ENCODE measurements around the gene SLC39A11. TPM values are rescaled to one million over a fixed set of nuclear protein-coding genes. Genes with fewer than 3 reads are reported as not detected.
"Not testable (repeated sequence)": the region's sequence is repeated elsewhere in the genome, so short reads cannot be mapped to it uniquely, and the experiment has no call there.

SLC39A11 gene
- total RNA-seq, 1 experiment from 2014 or later, result 57.1 TPM

DNA sequence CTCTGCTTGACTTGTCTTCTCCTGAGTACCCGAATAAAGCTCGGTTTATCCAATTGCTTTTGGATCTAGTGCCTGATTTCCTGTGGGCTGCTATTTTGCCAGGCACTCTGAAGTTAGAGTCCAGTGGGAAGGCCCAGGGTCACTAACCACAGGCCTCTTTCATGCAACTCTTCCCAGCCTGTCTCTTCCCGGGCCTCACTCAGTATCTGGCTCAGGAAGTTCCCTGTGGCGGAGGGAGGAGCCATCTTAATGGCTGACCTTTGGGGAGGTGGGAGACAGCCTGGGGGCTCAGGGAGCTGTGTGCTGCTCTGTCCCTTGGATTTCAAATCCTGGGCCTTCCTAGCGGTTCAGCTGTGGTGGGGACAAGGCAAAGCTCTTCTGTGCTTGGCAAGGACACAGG, 328.5 kb downstream of the SLC39A11 start:
- ChIA-PET POLR2A (ENCODE audit: unreplicated experiment) (no interaction called here), CTCF (no interaction called here)
- no peaks in the 10 kb centered on the region for H3F3A ChIP-seq (ENCODE audit: insufficient read depth, low read depth)
- no peak overlapping the region for H3K27ac ChIP-seq
- no peak overlapping the region for H2AFZ ChIP-seq
- BruUV-seq (replicated peaks), result no TSS peak
- H3K36me3 ChIP-seq (ENCODE audit: low read depth), result no peaks in the 10 kb centered on the region
- TF ChIP-seq, protein P1, sequence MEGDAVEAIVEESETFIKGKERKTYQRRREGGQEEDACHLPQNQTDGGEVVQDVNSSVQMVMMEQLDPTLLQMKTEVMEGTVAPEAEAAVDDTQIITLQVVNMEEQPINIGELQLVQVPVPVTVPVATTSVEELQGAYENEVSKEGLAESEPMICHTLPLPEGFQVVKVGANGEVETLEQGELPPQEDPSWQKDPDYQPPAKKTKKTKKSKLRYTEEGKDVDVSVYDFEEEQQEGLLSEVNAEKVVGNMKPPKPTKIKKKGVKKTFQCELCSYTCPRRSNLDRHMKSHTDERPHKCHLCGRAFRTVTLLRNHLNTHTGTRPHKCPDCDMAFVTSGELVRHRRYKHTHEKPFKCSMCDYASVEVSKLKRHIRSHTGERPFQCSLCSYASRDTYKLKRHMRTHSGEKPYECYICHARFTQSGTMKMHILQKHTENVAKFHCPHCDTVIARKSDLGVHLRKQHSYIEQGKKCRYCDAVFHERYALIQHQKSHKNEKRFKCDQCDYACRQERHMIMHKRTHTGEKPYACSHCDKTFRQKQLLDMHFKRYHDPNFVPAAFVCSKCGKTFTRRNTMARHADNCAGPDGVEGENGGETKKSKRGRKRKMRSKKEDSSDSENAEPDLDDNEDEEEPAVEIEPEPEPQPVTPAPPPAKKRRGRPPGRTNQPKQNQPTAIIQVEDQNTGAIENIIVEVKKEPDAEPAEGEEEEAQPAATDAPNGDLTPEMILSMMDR (conservative IDR thresholded peaks at IDR 0.05), result no peak
- TF ChIP-seq EZH2 (IDR thresholded peaks at IDR 0.05; ENCODE audit: low read depth), result no peak
- H3K4me3 ChIP-seq, result no peak overlapping the region
- H3K9me2 ChIP-seq (ENCODE audit: insufficient read depth), result no peaks in the 10 kb centered on the region
- H4K20me1 ChIP-seq (ENCODE audit: insufficient read depth), result no peaks in the 10 kb centered on the region
- intact Hi-C loops (cut with micrococcal nuclease; ENCODE audit: unreplicated experiment), result no loop called here
- no peak for DNase-seq
- H3K79me2 ChIP-seq (ENCODE audit: low read depth), result no peaks in the 10 kb centered on the region
- H3K4me1 ChIP-seq (replicated peaks; ENCODE audit: insufficient read depth), result no peaks in the 10 kb centered on the region
- H3K27me3 ChIP-seq (ENCODE audit: insufficient read depth, low read depth), result no peaks in the 10 kb centered on the region
- H3K4me2 ChIP-seq, result no peak overlapping the region
- no peaks in the 10 kb centered on the region for H3K9me3 ChIP-seq (ENCODE audit: insufficient read depth, low read depth)

DNA sequence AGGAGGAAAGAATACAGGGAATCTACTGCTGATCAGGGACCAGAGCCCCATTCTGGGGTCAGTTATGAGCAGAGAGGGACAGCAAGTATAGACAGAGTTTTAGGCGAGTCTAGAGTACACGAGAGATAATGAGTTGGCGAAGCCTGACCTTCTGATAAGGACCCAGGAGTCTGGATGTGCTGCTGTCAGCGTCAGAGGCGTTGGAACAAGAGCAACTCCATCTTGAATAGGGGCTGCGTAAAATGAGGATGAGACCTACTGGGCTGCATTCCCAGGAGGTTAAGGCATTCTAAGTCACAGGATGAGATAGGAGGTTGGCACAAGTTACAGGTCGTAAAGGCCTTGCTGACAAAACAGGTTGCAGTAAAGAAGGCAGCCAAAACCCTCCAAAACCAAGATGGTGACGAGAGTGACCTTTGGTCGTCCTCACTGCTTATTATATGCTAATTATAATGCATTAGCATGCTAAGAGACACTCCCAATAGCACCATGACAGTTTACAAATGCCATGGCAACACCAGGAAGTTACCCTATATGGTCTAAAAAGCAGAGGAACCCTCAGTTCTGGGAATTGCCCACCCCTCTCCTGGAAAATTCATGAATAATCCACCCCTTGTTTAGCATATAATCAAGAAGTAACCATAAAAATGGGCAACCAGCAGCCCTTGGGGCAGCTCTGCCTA, 330.5 kb downstream of the SLC39A11 start:
- H3K9me3 ChIP-seq (ENCODE audit: insufficient read depth, low read depth); H3K79me2 ChIP-seq (ENCODE audit: low read depth); H3K36me3 ChIP-seq (ENCODE audit: low read depth); CTCF ChIA-PET; H2AFZ ChIP-seq; POLR2A ChIA-PET (ENCODE audit: unreplicated experiment); H3F3A ChIP-seq (ENCODE audit: insufficient read depth, low read depth); H4K20me1 ChIP-seq (ENCODE audit: insufficient read depth); H3K27me3 ChIP-seq (ENCODE audit: insufficient read depth, low read depth); H3K4me1 ChIP-seq (replicated peaks; ENCODE audit: insufficient read depth); H3K4me3 ChIP-seq; BruUV-seq (replicated peaks); H3K9me2 ChIP-seq (ENCODE audit: insufficient read depth); DNase-seq; H3K4me2 ChIP-seq; H3K27ac ChIP-seq; intact Hi-C loops (cut with micrococcal nuclease; ENCODE audit: unreplicated experiment): not testable (repeated sequence)

DNA sequence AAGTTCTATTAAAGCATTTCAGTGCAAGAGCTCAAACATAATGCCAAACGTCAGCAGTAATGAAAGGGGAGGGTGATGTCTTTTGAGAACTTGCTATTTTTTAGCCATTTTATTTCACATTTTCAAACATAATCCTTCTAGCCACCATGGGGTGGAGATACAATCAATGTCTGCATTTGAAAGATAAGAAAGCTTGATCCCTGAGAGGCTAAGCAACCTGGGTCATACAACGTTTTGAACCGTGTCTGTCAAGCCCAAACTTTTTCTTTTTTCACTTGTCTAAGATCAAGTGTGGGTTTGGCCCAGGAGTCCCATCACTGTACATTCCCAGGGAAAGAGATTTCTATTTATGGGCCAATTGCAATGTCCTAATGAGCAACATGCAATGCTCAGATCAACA, 331.1 kb downstream of the SLC39A11 start:
- POLR2A ChIA-PET (ENCODE audit: unreplicated experiment), result no interaction called here

More for the DNA sequence above, 331.1 kb downstream of the SLC39A11 start:
- no peaks in the 10 kb centered on the region for H3K9me2 ChIP-seq (ENCODE audit: insufficient read depth)
- no peak for DNase-seq
- H3K27me3 ChIP-seq (ENCODE audit: insufficient read depth, low read depth), result no peaks in the 10 kb centered on the region
- no peak overlapping the region for H3K4me2 ChIP-seq
- no peak overlapping the region for H3K27ac ChIP-seq
- no peaks in the 10 kb centered on the region for H3K79me2 ChIP-seq (ENCODE audit: low read depth)
- no peaks in the 10 kb centered on the region for H4K20me1 ChIP-seq (ENCODE audit: insufficient read depth)
- intact Hi-C loops (cut with micrococcal nuclease; ENCODE audit: unreplicated experiment), result no loop called here
- no peaks in the 10 kb centered on the region for H3K9me3 ChIP-seq (ENCODE audit: insufficient read depth, low read depth)
- no peak overlapping the region for H2AFZ ChIP-seq
- CTCF ChIA-PET, result no interaction called here
- H3K36me3 ChIP-seq (ENCODE audit: low read depth), result no peaks in the 10 kb centered on the region
- H3F3A ChIP-seq (ENCODE audit: insufficient read depth, low read depth), result no peaks in the 10 kb centered on the region
- H3K4me3 ChIP-seq, result no peak overlapping the region
- no peaks in the 10 kb centered on the region for H3K4me1 ChIP-seq (replicated peaks; ENCODE audit: insufficient read depth)
- no TSS peak for BruUV-seq (replicated peaks)
- TF ChIP-seq, protein P1 (conservative IDR thresholded peaks at IDR 0.05), result no peak
- TF ChIP-seq EZH2 (IDR thresholded peaks at IDR 0.05; ENCODE audit: low read depth), result no peak

Measured in PC-9 (cell line).